MM.1S (cell line): ENCODE data around the gene CLCN4.

Source experiments
- DNase-seq: peaks from one replicate; pipeline ENCODE4 v3.0.0-alpha.2; 2015
- H2AFZ ChIP-seq: fragments of 300-600 bp; sonication (generic); 2 replicates; pipeline ENCODE4 v1.6.0; 2016; ENCODE audit warnings: antibody characterized with exemption, low read length
- H3F3A ChIP-seq: fragments of 300-600 bp; sonication (generic); 2 replicates; pipeline ENCODE4 v1.6.1; 2016; ENCODE audit warnings: mild to moderate bottlenecking, antibody characterized with exemption, low read length, moderate library complexity, mixed read lengths; ENCODE audit not compliant: insufficient read depth
- H3K27ac ChIP-seq: fragments of 300-600 bp; sonication (generic); 2 replicates; pipeline ENCODE4 v1.5.1; 2016; ENCODE audit warnings: mild to moderate bottlenecking, low read length
- H3K27me3 ChIP-seq: fragments of 300-600 bp; sonication (generic); replicated peaks from 2 replicates; pipeline ENCODE4 v1.6.0; 2016; ENCODE audit warnings: low read length; ENCODE audit not compliant: insufficient read depth
- H3K36me3 ChIP-seq: fragments of 300-600 bp; sonication (generic); replicated peaks from 2 replicates; pipeline ENCODE4 v1.6.1; 2016; ENCODE audit warnings: mild to moderate bottlenecking, low read length, mixed read lengths; ENCODE audit not compliant: insufficient read depth
- H3K4me1 ChIP-seq: fragments of 300-600 bp; sonication (generic); 2 replicates; pipeline ENCODE4 v1.6.1; 2016; ENCODE audit warnings: low read length, mixed read lengths
- H3K4me2 ChIP-seq: fragments of 300-600 bp; sonication (generic); 2 replicates; pipeline ENCODE4 v1.6.0; 2016; ENCODE audit warnings: low read depth, low read length
- H3K4me3 ChIP-seq: fragments of 300-600 bp; sonication (generic); 2 replicates; pipeline ENCODE4 v1.5.1; 2016; ENCODE audit warnings: low read length, mixed read lengths
- H3K79me2 ChIP-seq: fragments of 300-600 bp; sonication (generic); 2 replicates; pipeline ENCODE4 v1.6.1; 2016; ENCODE audit warnings: mixed run types, low read length, mixed read lengths
- H3K9ac ChIP-seq: fragments of 300-600 bp; sonication (generic); 2 replicates; pipeline ENCODE4 v1.6.1; 2016; ENCODE audit warnings: low read length, mixed read lengths
- H3K9me2 ChIP-seq: fragments of 300-600 bp; sonication (generic); replicated peaks from 2 replicates; pipeline ENCODE4 v1.6.1; 2016; ENCODE audit warnings: mild to moderate bottlenecking, low read length, mixed read lengths; ENCODE audit not compliant: insufficient read depth
- H3K9me3 ChIP-seq: fragments of 300-600 bp; sonication (generic); replicated peaks from 2 replicates; pipeline ENCODE4 v1.6.1; 2016; ENCODE audit warnings: mild to moderate bottlenecking, low read length, mixed read lengths; ENCODE audit not compliant: insufficient read depth
- H4K20me1 ChIP-seq: fragments of 300-600 bp; sonication (generic); 2 replicates; pipeline ENCODE4 v1.6.1; 2016; ENCODE audit warnings: mild to moderate bottlenecking, low read length, moderate library complexity, mixed read lengths; ENCODE audit not compliant: insufficient read depth
- CTCF ChIP-seq: fragments of 300-600 bp; sonication (generic); IDR thresholded peaks from 2 replicates; pipeline ENCODE4 v1.5.1; 2016; ENCODE audit warnings: antibody characterized with exemption, low read length, mixed read lengths
- EZH2 ChIP-seq: fragments of 300-600 bp; sonication (generic); optimal IDR thresholded peaks from 2 replicates; pipeline ENCODE3; 2017; ENCODE audit warnings: low read depth, mild to moderate bottlenecking, antibody characterized with exemption, low read length, mixed read lengths
- EZH2phosphoT487 ChIP-seq: fragments of 300-600 bp; sonication (generic); IDR thresholded peaks from 2 replicates; pipeline ENCODE4 v1.6.1; 2018; ENCODE audit warnings: antibody characterized with exemption, low read length

CLCN4 gene

GRCh38 chrX:10156199-10157031 is at the start of gene CLCN4:
TSS of gene CLCN4 (plus strand) at chrX:10156975. CDS start at chrX:10185033, 28,058 bp downstream.
- Histone ChIP-seq H3K4me1 (no peaks in the 10 kb centered on the region), H3K4me3 (peak within 1 kb of the TSS; percentile 50), H3K79me2 (no peaks in the 10 kb centered on the region), H3K36me3 (no peaks in the 10 kb centered on the region), H3F3A (no peaks in the 10 kb centered on the region), H3K27me3 (no peaks in the 10 kb centered on the region), H3K9ac (peak within 1 kb of the TSS; percentile 41), H4K20me1 (no peaks in the 10 kb centered on the region), H3K4me2 (peak within 1 kb of the TSS; percentile 69), H3K27ac (no peak within 1 kb of the TSS), H2AFZ (peak within 1 kb of the TSS; percentile 48), H3K9me2 (no peaks in the 10 kb centered on the region), H3K9me3 (no peaks in the 10 kb centered on the region)
- DNase-seq = no peak
- TF ChIP-seq CTCF = no peak
- no peak for TF ChIP-seq EZH2phosphoT487
- no peak for TF ChIP-seq EZH2

DNA sequence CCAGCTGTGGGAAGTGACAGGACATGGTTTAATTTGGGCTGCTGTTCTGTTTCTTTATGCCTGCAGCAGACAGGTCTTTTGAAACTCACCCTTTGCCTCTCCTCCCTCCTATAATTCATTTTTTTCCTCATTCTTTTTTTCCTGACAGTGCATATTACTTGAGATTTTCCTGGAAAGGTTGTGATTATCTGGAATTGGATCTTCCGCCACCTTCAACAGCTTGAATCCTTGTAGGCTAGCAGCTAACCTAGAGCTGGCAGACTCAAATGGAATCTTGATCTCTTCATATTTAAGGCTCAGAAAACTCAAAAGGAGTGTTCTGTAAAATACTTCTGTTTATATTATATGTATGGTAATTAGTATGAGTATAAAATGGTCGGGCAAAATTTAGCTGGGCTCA is 49.3 kb upstream of the CLCN4 start:
- TF ChIP-seq EZH2phosphoT487 (no peak), EZH2 (no peak), CTCF (no peak)
- Histone ChIP-seq H3K9me2 (no peaks in the 10 kb centered on the region), H2AFZ (no peak overlapping the region), H3K4me3 (no peak overlapping the region), H4K20me1 (no peaks in the 10 kb centered on the region), H3F3A (peaks cover 48% of the 10 kb centered on the region), H3K27me3 (no peaks in the 10 kb centered on the region), H3K9ac (peak overlapping the region; percentile 62), H3K9me3 (no peaks in the 10 kb centered on the region), H3K36me3 (no peaks in the 10 kb centered on the region), H3K4me2 (peak overlapping the region; percentile 61), H3K79me2 (peaks cover 42% of the 10 kb centered on the region), H3K27ac (peak overlapping the region; percentile 97), H3K4me1 (peaks cover 63% of the 10 kb centered on the region)
- DNase-seq = no peak

- no peaks in the 10 kb centered on the region for H3K9me3 ChIP-seq
- H3K9ac ChIP-seq = no peak overlapping the region
- H3K27ac ChIP-seq = peak overlapping the region; percentile 97; the same call in 1 of the 2 replicates
- H3K4me3 ChIP-seq = no peak overlapping the region
- H3K9me2 ChIP-seq = no peaks in the 10 kb centered on the region
- H3K36me3 ChIP-seq = no peaks in the 10 kb centered on the region
- no peak overlapping the region for H2AFZ ChIP-seq
- H3K4me1 ChIP-seq = peaks cover 71% of the 10 kb centered on the region
- TF ChIP-seq EZH2phosphoT487 (no peak), EZH2 (no peak), CTCF (no peak)
- H4K20me1 ChIP-seq = no peaks in the 10 kb centered on the region
- no peak for DNase-seq
- H3F3A ChIP-seq = peaks cover 56% of the 10 kb centered on the region
- no peaks in the 10 kb centered on the region for H3K27me3 ChIP-seq
- H3K4me2 ChIP-seq = no peak overlapping the region
- H3K79me2 ChIP-seq = peaks cover 41% of the 10 kb centered on the region
Observed at GRCh38 chrX:10108288-10108687, 48.5 kb upstream of the CLCN4 start.
